Inflammatory macrophage treated with lipopolysaccharide for 4 hours (primary cell): ENCODE measurements around the gene SCARF1.

Experiments
- DNase-seq: peaks from one replicate; pipeline ENCODE4 v3.0.0-alpha.2; 2020

The SCARF1 gene

GRCh38 chr17:1647802-1648171, 2.3 kb upstream of the SCARF1 start:
- no peak for DNase-seq

DNA sequence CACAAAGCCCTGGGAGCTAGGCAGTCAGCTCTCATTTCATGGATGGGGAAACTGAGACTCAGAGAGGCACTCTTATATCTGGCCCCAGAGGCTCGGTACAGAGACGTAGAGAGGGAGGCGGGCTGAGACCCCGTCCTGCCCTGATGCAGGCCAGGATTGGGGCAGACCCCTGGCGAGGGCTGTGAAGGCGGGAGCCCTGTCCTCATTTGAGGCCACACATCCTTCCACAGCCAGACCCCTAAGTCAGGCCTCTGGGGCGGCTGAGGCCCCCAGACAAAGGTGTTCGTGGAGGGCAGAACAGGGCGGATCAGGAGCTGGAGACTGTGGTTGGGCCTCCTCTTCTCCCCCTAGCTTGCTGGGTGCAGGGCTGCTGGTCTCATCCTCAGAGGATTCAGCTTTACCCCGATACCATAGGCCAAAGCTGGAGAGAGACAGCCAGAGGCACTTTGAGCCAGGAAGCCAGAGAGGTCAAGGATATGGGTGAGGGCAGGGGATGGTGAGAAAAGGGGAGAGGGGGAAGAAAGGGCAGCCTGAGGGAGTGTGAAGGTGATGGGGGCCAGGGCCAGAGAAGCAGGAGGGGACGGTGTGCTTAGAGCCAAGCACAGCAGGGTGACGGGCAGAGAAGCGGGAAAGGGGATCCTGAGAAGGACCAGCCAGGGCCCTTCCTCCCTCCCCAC, 805 bp upstream of the SCARF1 start:
- DNase-seq: no peak

- peak; percentile 78 for DNase-seq
Measured at GRCh38 chr17:1644493-1645206, 882 bp downstream of the SCARF1 start.

GRCh38 chr17:1643999-1644492, 1.5 kb downstream of the SCARF1 start:
- DNase-seq: peak; percentile 44

- no peak for DNase-seq
Measured at GRCh38 chr17:1643293-1643998, 2.1 kb downstream of the SCARF1 start.

- no peak for DNase-seq
Measured at GRCh38 chr17:1641065-1641403, 4.5 kb downstream of the SCARF1 start.

GRCh38 chr17:1640329-1641064, 5.0 kb downstream of the SCARF1 start:
- DNase-seq: no peak

- DNase-seq: no peak
Measured at GRCh38 chr17:1639549-1640180, 5.9 kb downstream of the SCARF1 start.

DNA sequence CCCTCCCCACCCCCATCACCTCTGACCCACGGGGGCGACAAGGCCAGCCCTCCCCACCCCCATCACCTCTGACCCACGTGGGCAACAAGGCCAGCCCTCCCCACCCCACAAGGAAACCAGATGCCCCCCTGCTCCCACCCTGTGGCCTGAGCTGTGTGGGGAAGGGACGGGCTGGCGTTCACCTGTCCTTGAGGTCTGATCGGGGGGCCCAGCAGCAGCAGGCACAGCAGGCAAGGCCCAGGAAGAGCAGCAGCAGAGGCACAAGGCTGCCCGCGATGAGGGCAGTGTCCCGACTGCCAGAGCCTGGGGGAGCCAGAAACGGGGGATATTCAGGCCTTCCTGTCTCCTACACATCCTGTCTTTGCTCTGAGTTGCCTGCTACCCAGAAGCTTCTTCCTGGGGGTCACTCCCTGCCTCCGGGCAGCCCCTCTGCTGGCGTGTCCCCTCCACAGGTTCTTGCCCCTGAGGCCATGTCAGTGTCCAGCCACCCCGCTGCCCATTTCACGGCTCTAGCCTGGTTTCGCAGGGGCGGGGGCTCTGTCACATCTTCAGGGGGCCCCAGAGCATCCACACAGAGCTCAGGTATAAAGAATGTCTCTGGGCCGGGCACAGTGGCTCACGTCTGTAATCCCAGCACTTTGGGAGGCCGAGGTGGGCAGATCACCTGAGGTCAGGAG, 6.8 kb downstream of the SCARF1 start:
- DNase-seq: no peak

- no peak for DNase-seq
Measured at GRCh38 chr17:1638171-1638590, 7.4 kb downstream of the SCARF1 start.

DNA sequence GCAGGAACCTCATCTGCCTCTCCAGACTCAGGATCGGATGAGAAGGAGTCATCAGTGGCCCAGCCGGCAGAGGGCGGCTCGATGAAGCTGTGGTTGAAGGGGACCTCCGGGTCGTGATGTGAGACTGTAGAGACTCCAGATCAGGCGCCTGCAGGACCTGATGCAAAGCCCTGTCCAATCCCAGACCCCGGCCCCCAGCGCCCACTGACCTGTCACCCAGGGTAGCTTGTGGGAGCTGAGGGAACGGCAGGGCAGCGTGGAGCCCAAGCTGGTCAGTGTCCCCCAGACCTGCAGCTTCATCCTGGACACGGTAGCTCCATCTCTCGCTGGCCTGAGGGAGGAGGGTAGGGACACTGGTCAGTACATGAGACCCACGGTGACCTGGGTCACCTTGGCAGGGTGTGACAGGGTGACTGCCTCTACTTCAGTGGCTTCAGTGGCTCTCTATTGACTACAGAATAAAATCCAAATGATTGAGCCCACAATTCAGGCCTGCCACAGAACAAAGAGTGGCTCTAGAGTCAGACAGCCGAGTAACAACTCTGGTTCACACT, 8.7 kb downstream of the SCARF1 start:
- no peak for DNase-seq

DNA sequence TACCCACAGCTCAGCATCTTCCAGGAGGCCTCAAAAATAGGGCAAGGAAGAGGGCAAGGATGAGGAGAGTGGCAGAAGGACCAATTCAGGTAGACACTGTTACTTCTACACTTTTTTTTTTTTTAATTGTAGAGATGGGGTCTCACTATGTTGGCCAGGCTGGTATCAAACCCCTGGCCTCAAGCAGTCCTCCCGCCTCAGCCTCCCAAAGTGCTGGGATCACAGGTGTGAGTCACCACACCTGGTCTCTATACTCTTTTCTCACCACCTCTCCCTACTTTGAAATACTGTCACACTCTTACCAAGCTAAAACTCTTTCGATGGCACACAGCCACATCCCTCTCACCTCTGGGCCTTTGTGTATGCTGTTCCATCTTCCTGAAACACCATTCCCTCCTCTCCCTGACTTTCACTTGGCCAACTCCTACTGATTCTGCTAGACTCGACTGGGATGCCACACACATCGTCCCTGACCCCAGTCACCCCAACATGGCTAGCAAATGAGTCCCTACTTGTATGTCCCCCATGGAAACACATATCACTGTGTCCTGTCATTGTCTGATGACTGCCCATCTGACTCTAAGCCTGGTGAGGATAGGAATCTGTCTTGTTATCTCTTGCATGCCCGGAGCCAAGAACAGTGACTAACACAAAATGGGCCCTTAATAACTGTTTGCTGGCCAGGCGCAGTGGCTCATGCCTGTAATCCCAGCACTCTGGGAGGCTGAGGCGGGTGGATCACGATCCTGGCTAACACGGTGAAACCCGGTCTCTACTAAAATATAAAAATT, 9.7 kb downstream of the SCARF1 start:
- no peak for DNase-seq

- DNase-seq: no peak
Measured at GRCh38 chr17:1634841-1635650, 10.5 kb downstream of the SCARF1 start.

DNA sequence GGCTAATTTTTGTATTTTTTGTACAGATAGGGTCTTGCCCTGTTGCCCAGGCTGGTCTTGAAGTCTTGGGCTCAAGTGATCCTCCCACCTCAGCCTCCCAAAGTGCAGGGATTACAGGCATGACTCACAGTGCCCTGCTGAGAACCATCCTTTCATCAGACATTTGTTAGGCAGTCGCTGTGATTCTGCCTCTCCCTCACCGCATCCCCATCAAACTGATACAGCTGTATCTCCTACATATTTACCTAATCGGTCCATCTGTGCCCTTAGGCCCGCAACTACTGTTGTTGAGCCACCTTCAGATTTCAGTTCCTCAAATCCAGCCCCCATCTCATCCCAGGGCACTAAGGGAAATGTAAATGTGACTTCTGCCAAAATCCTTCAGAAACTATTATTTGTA, 14.9 kb downstream of the SCARF1 start:
- peak; percentile 49 for DNase-seq

DNA sequence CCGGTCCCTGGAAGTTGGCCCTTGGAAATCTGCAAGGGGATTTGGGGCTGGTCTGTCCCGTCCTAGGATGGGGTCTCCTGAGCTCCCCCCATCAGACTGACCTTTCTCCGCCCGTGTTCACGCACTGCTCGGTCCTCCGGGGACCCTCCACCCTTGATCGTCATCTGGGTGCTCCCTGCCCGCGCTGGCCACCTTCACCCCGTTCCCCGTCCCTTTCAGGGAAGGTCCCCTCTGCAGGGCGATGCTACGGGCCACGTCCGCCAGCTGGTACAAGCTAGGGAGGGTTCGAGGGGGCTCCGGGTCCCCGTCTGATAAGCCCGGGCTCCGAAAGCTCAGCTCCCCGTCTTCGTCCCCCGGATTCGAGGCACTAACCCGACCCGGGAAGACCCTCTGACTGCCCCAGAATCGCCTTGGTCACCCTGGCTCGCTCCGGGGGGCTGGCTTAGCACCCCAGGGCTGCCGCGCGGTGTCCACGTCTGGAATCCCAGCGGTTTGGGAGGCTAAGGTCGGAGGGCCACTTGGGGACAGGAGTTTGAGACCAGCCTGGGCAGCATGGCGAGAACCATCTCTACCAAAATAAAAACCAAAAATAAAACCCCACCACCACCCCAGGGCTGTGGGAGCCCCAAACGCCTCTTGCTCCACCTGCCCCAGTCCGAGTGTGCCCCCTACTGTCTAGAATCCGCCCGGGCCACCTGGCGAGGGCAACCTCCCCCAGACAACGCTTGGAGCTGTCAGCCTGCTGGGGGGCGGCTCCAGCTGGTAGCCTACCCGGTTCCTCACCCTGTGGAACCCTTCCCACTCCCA, 15.8 kb downstream of the SCARF1 start:
- peak; percentile 65 for DNase-seq

GRCh38 chr17:1628856-1629503, 16.6 kb downstream of the SCARF1 start:
- peak; percentile 95 for DNase-seq

GRCh38 chr17:1627982-1628855, 17.3 kb downstream of the SCARF1 start, which contains the start of gene SLC43A2:
SLC43A2 (minus strand) TSS chr17:1628834; CDS start chr17:1627874, 960 bp downstream.
- DNase-seq: peak; percentile 90
